GM10248 (cell line): ENCODE measurements around the gene RNFT2.

Experiments
- CTCF ChIA-PET: fragments of 300-600 bp; sonication (Branson Sonifier 250); formaldehyde crosslinking; extraction: SDS; loops from one replicate; lab custom pipeline; 2021; ENCODE audit warnings: antibody characterized with exemption; lab: Yijun Ruan, JAX
- POLR2A ChIA-PET: fragments of 350-650 bp; sonication (Branson Sonifier 250); formaldehyde crosslinking; extraction: SDS; loops from one replicate; lab custom pipeline; 2020; ENCODE audit warnings: antibody characterized with exemption; lab: Yijun Ruan, JAX
- DNase-seq: peaks from one replicate; pipeline ENCODE4 v3.0.0; 2012; ENCODE audit errors: extremely low spot score
- TF ChIP-seq, protein P1 (sequence below): IDR thresholded peaks from 2 replicates; pipeline ENCODE4 v1.5.1; 2012; ENCODE audit warnings: mild to moderate bottlenecking, low read depth; ENCODE audit errors: extremely low read depth, missing control alignments, control extremely low read depth

The RNFT2 gene, protein sequence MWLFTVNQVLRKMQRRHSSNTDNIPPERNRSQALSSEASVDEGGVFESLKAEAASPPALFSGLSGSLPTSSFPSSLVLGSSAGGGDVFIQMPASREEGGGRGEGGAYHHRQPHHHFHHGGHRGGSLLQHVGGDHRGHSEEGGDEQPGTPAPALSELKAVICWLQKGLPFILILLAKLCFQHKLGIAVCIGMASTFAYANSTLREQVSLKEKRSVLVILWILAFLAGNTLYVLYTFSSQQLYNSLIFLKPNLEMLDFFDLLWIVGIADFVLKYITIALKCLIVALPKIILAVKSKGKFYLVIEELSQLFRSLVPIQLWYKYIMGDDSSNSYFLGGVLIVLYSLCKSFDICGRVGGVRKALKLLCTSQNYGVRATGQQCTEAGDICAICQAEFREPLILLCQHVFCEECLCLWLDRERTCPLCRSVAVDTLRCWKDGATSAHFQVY

DNA sequence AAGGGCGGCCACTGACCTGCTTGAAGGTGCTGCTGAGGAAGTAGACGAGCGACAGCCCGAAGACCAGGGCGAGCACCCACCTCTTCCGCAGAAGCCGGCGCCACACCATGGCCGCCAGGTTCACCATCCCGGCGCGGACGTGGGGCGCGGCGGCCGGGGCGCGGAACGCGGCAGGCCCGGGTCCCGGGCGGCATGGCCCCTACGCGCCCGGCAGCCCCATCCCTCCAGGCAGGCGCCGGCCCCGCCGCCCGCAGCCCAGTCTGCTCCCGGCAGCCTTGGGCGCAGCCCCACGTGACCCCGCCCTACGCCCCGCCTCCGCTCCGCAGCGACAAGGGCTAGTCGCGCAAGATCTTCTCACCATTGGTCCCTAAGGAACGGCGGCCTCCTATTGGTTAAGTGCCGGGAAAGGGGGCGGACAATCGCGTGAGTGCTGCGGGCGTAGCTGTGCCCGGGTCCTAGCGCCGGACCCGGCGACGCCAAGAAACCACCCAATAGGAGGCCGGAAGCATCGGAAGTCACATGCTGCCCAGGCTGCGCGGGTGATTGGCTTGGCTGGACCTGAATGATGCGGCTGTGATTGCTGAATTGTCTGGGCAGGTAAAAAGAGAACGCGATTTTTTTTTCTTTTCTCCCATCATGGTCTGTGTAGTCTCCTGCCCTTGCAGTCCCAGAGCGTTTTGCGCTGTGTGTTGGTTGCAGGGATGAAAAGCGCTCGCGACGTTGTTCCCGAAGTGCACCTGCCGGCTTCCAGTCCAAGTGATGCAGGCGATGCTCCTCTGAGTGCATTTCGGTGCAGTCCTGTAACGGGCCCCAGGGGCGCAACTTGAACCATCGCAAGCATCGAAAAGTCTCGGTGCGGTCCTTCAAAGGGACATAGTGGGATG, at the start of gene RNFT2, which contains the start of gene SPRING1:
TSS of gene RNFT2 (plus strand) at position 542 of the 884 bp plus-strand sequence. CDS start 2,183 bp downstream, outside the sequence.
TSS of gene SPRING1 (minus strand) at position 296 of the 884 bp plus-strand sequence. CDS start at position 127, 169 bp downstream.
- TF ChIP-seq, protein P1, sequence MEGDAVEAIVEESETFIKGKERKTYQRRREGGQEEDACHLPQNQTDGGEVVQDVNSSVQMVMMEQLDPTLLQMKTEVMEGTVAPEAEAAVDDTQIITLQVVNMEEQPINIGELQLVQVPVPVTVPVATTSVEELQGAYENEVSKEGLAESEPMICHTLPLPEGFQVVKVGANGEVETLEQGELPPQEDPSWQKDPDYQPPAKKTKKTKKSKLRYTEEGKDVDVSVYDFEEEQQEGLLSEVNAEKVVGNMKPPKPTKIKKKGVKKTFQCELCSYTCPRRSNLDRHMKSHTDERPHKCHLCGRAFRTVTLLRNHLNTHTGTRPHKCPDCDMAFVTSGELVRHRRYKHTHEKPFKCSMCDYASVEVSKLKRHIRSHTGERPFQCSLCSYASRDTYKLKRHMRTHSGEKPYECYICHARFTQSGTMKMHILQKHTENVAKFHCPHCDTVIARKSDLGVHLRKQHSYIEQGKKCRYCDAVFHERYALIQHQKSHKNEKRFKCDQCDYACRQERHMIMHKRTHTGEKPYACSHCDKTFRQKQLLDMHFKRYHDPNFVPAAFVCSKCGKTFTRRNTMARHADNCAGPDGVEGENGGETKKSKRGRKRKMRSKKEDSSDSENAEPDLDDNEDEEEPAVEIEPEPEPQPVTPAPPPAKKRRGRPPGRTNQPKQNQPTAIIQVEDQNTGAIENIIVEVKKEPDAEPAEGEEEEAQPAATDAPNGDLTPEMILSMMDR, result no peak
- ChIA-PET CTCF (no interaction called here), POLR2A (interaction anchor here (0.7 kb wide), 1 partner anchor 178 kb away, joined by 3 read pairs; no protein-coding TSS in a partner anchor)
- peak; percentile 100 for DNase-seq

DNA sequence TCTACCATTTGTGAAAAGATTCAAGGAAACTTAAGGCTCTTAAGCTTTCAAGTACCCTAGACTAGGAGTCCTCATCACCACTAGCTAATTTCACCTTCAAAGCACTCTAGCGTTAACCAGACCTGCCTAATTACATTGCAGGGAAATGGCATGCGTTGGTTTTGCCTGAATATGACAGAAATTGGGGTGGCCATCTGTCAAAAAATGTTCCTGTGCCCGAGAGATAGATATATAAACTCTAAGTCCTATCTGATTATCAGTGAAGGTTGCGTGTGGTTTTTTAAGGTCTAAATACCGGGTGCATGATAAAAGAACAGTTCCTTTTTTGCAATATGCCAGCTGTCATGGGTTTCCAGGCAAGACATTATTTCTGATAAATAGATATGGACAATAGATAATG, 48.6 kb upstream of the RNFT2 start:
- POLR2A ChIA-PET, result no interaction called here
- TF ChIP-seq, protein P1, result no peak
- CTCF ChIA-PET, result interaction anchor here (0.9 to 3.2 kb wide), 6 partner anchors 8 to 19 kb away, joined by 4 to 13 read pairs (median 6); no protein-coding TSS in a partner anchor
- DNase-seq, result no peak

DNA sequence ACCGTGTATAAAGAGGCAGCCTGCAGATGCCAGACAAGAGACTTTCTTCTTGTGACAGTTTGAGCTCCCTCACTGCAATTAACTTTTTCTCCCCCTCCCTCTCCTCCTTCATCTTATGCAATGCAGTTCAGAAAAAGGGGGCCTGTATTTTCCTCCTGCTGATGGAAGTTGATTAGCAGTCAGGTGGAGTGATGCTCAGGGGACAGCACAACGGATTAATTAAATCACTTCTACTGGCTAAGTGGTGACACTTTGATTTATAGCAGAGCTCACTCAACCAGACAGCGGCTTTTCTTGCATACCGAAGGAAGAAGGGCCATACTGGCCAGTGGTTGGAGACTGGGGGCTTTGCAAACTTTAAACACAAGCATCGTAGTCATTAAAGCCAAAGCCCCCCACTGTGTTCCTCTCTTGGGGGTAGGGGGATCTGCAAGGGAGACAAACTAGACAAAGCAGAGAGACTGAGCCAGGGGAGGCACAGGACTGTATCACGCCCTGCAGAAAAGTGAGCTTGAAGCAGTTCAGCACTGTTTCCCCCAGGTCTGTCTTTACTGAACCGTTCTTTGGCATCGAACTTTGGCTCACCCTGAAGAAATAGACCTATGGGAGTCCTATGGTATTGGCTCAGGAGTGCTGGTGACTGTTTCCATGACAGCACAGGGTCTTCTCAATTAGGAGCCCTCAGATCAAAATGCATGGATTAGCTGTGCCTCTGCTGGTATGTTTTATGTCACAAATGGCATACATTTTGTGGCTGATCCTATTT, 48.0 kb upstream of the RNFT2 start:
- CTCF ChIA-PET, result interaction anchor here (0.9 to 3.4 kb wide), 8 partner anchors 9 to 131 kb away, joined by 4 to 18 read pairs (median 6); partner anchors contain the start of gene MAP1LC3B2
- DNase-seq, result no peak
- POLR2A ChIA-PET, result no interaction called here
- TF ChIP-seq, protein P1, result no peak

DNA sequence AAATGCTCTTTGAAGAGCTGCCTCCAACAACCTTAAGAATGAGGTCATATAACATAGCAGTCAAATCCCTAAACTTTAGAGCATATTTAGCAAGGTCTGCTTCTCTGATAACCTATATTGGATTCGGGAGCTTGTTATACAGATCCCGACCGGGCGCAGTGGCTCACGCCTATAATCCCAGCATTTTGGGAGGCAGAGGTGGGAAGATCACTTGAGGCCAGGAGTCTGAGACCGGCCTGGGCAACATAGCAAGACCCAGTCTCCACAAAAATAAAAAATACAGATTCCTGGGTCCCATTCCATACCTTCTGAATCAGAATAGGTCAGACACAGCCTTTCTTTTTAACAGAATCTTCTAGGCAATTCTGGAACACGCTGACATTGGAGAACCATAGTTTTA, 46.9 kb upstream of the RNFT2 start:
- ChIA-PET CTCF (interaction anchor here (1.0 to 3.4 kb wide), 6 partner anchors 9 to 132 kb away, joined by 3 to 18 read pairs (median 8); partner anchors contain the start of gene MAP1LC3B2), POLR2A (no interaction called here)
- no peak for DNase-seq
- TF ChIP-seq, protein P1, result no peak

DNA sequence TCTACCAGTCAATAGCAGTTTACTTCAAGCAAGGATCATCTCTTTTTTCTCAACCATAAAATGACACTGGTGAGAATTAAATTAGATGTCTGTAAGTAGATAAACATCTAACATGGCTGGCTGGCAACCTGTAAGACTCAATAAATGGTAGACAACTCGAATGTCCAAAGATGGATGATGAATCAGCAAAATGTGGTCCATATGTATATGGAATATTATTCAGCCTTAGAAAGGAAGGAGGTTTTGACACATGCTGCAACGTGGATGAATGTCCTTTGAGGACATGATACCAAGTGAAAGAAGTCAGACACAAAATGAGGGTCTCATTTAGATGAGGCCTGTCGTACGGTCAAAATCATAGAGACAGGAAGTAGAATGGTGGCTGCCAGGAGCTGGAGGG, 46.5 kb upstream of the RNFT2 start:
- ChIA-PET POLR2A (interaction anchor here (0.7 kb wide), 1 partner anchor 137 kb away, joined by 6 read pairs; no protein-coding TSS in a partner anchor), CTCF (interaction anchor here (1.0 to 3.4 kb wide), 6 partner anchors 9 to 18 kb away, joined by 3 to 18 read pairs (median 8); no protein-coding TSS in a partner anchor)
- TF ChIP-seq, protein P1, result no peak
- no peak for DNase-seq
